Measurements from ENCODE around the gene NUP88.
"Not testable (repeated sequence)": the region's sequence is repeated elsewhere in the genome, so short reads cannot be mapped to it uniquely, and the experiment has no call there.

GRCh38 chr17:5431234-5431633 is 11.8 kb upstream of the NUP88 start:
- not testable (repeated sequence) for TF ChIP-seq FOXK2 (IDR thresholded peaks at IDR 0.05); FOXM1 (IDR thresholded peaks at IDR 0.05; ENCODE audit: borderline replicate concordance); SUZ12 (IDR thresholded peaks at IDR 0.05); SP1 (IDR thresholded peaks at IDR 0.05); NFRKB (IDR thresholded peaks at IDR 0.05); FOXA1 (IDR thresholded peaks at IDR 0.05); BHLHE40 (IDR thresholded peaks at IDR 0.05; ENCODE audit: borderline replicate concordance); LEF1 (IDR thresholded peaks at IDR 0.05; ENCODE audit: borderline replicate concordance); TARDBP (IDR thresholded peaks at IDR 0.05); ARNT (IDR thresholded peaks at IDR 0.05)
- TF ChIP-seq ZNF384 (IDR thresholded peaks at IDR 0.05), result peak; percentile 83
